HepG2 (cell line): Measurements from ENCODE around the gene ANKMY2. TPM values are rescaled to one million over a fixed set of nuclear protein-coding genes. Genes with fewer than 3 reads are reported as not detected.

ENCODE experiments used
- AKNA ChIP-seq: sonication (generic); formaldehyde crosslinking; IDR thresholded peaks from 2 replicates; pipeline ENCODE4 v1.4.0; 2020; ENCODE audit warnings: missing genetic modification reagents, borderline replicate concordance
- CBFB ChIP-seq: sonication (generic); formaldehyde crosslinking; IDR thresholded peaks from 2 replicates; pipeline ENCODE4 v1.4.0; 2020; ENCODE audit warnings: missing genetic modification reagents
- EEA1 ChIP-seq: sonication (generic); formaldehyde crosslinking; IDR thresholded peaks from 2 replicates; pipeline ENCODE4 v1.5.1; 2020; ENCODE audit warnings: mild to moderate bottlenecking, missing genetic modification reagents, borderline replicate concordance
- HOXA5 ChIP-seq: sonication (generic); formaldehyde crosslinking; IDR thresholded peaks from 2 replicates; pipeline ENCODE4 v1.4.0; 2020; ENCODE audit warnings: missing genetic modification reagents
- KLF12 ChIP-seq: sonication (generic); formaldehyde crosslinking; IDR thresholded peaks from 2 replicates; pipeline ENCODE4 v1.4.0; 2020; ENCODE audit warnings: missing genetic modification reagents, borderline replicate concordance
- KMT2B ChIP-seq: IDR thresholded peaks from 2 replicates; pipeline ENCODE4 v1.6.1; 2016; ENCODE audit warnings: missing genetic modification reagents, missing compliant biosample characterization
- NAIF1 ChIP-seq: sonication (generic); formaldehyde crosslinking; IDR thresholded peaks from 2 replicates; pipeline ENCODE4 v1.5.0; 2020; ENCODE audit warnings: mild to moderate bottlenecking, missing genetic modification reagents, borderline replicate concordance
- RBFOX2 ChIP-seq: fragments of 200-400 bp; formaldehyde crosslinking; IDR thresholded peaks from 2 replicates; pipeline ENCODE4 v1.6.1; 2017; ENCODE audit warnings: low read depth, mild to moderate bottlenecking, low read length
- TBX3 ChIP-seq: fragments of 450-650 bp; IDR thresholded peaks from 2 replicates; pipeline ENCODE4 v1.6.1; 2017; ENCODE audit warnings: antibody characterized with exemption, mild to moderate bottlenecking, inconsistent platforms, borderline replicate concordance
- ZBTB33 ChIP-seq: sonication (generic); formaldehyde crosslinking; IDR thresholded peaks from 2 replicates; pipeline ENCODE4 v1.4.0; 2020; ENCODE audit warnings: missing genetic modification reagents
- ZC3H4 ChIP-seq: sonication (generic); formaldehyde crosslinking; IDR thresholded peaks from 2 replicates; pipeline ENCODE4 v1.4.0; 2020; ENCODE audit warnings: missing genetic modification reagents, borderline replicate concordance
- ZFP36L1 ChIP-seq: sonication (generic); formaldehyde crosslinking; IDR thresholded peaks from 2 replicates; pipeline ENCODE4 v1.8.0; 2022; ENCODE audit warnings: mild to moderate bottlenecking, missing genetic modification reagents, moderate library complexity
- ZKSCAN1 ChIP-seq: fragments of 150-350 bp; IDR thresholded peaks from 2 replicates; pipeline ENCODE4 v1.6.1; 2014; ENCODE audit warnings: low read length
- ZNF20 ChIP-seq: sonication (generic); formaldehyde crosslinking; IDR thresholded peaks from 2 replicates; pipeline ENCODE4 v1.4.0; 2020; ENCODE audit warnings: mild to moderate bottlenecking, moderate library complexity, missing genetic modification reagents
- ZNF24 ChIP-seq: fragments of 450-650 bp; IDR thresholded peaks from 2 replicates; pipeline ENCODE4 v1.6.1; 2017; ENCODE audit warnings: antibody characterized with exemption, mild to moderate bottlenecking
- polyA plus RNA-seq, 8 experiments: library from polyadenylated mRNA; depleted of rRNA in 3 of 8; stranded (reverse) in 7 of 8; unstranded in 1 of 8; fragments of >200 nt; fragmentation: Illumina TruSeq in 4 of 8; extraction: Trizol in 4 of 8; gene quantifications; 2 replicates each; pipeline versions ENCODE4 v1.2.1 to v1.2.3, GENCODE V29; 2011 to 2016; ENCODE audit warnings: low read depth in 4 of 8, missing spikeins in 1 of 8, mixed read lengths in 1 of 8; ENCODE audit not compliant: insufficient read depth in 1 of 8
- total RNA-seq, 5 experiments: library from RNA; depleted of rRNA; stranded (reverse); fragments of >200 nt; fragmentation: Illumina TruSeq; extraction: Trizol; gene quantifications; 2 replicates each; pipeline ENCODE4 v1.2.3, GENCODE V29; 2016; ENCODE audit warnings: low read depth in 1 of 5
- TF ChIP-seq, protein P1 (sequence below): sonication (generic); formaldehyde crosslinking; IDR thresholded peaks from 2 replicates; pipeline ENCODE4 v1.4.0; 2020; ENCODE audit warnings: missing genetic modification reagents
- TF ChIP-seq, protein P2 (sequence below): sonication (generic); formaldehyde crosslinking; IDR thresholded peaks from 2 replicates; pipeline ENCODE4 v1.4.0; 2020; ENCODE audit warnings: missing genetic modification reagents, borderline replicate concordance

The ANKMY2 gene
- total and polyA plus RNA-seq, 2 of the 13 experiments (the other 11 are each of a cell fraction or from before 2014, with no cell fraction given), result 12.2 to 21.6 TPM

GRCh38 chr7:16645593-16646471 is at the start of gene ANKMY2, which contains the start of gene BZW2 (continued):
- TF ChIP-seq ZBTB33, result no peak; the same call in 1 of the 2 replicates
- TF ChIP-seq, protein P1, sequence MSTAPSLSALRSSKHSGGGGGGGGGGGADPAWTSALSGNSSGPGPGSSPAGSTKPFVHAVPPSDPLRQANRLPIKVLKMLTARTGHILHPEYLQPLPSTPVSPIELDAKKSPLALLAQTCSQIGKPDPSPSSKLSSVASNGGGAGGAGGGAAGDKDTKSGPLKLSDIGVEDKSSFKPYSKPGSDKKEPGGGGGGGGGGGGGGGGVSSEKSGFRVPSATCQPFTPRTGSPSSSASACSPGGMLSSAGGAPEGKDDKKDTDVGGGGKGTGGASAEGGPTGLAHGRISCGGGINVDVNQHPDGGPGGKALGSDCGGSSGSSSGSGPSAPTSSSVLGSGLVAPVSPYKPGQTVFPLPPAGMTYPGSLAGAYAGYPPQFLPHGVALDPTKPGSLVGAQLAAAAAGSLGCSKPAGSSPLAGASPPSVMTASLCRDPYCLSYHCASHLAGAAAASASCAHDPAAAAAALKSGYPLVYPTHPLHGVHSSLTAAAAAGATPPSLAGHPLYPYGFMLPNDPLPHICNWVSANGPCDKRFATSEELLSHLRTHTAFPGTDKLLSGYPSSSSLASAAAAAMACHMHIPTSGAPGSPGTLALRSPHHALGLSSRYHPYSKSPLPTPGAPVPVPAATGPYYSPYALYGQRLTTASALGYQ (CRISPR knock-in tag), result no peak
- TF ChIP-seq ZFP36L1, result no peak
- TF ChIP-seq KLF12, result no peak
- TF ChIP-seq EEA1 (CRISPR knock-in tag), result peak; percentile 67; the same call in 1 of the 2 replicates
- peak; percentile 34 for TF ChIP-seq CBFB (CRISPR knock-in tag)
- TF ChIP-seq AKNA (CRISPR knock-in tag), result no peak
- no peak; the same call in 1 of the 2 replicates for TF ChIP-seq HOXA5 (CRISPR knock-in tag)
- peak; percentile 12; the same call in 1 of the 2 replicates for TF ChIP-seq TBX3
- TF ChIP-seq ZNF20 (CRISPR knock-in tag), result no peak
- TF ChIP-seq RBFOX2, result peak; percentile 98
- TF ChIP-seq ZC3H4 (CRISPR knock-in tag), result no peak
- TF ChIP-seq NAIF1 (CRISPR knock-in tag), result peak; percentile 59; the same call in 1 of the 2 replicates
- TF ChIP-seq ZNF24, result no peak
- peak; percentile 83 for TF ChIP-seq KMT2B (CRISPR knock-in tag)
- TF ChIP-seq, protein P2, sequence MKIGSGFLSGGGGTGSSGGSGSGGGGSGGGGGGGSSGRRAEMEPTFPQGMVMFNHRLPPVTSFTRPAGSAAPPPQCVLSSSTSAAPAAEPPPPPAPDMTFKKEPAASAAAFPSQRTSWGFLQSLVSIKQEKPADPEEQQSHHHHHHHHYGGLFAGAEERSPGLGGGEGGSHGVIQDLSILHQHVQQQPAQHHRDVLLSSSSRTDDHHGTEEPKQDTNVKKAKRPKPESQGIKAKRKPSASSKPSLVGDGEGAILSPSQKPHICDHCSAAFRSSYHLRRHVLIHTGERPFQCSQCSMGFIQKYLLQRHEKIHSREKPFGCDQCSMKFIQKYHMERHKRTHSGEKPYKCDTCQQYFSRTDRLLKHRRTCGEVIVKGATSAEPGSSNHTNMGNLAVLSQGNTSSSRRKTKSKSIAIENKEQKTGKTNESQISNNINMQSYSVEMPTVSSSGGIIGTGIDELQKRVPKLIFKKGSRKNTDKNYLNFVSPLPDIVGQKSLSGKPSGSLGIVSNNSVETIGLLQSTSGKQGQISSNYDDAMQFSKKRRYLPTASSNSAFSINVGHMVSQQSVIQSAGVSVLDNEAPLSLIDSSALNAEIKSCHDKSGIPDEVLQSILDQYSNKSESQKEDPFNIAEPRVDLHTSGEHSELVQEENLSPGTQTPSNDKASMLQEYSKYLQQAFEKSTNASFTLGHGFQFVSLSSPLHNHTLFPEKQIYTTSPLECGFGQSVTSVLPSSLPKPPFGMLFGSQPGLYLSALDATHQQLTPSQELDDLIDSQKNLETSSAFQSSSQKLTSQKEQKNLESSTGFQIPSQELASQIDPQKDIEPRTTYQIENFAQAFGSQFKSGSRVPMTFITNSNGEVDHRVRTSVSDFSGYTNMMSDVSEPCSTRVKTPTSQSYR (CRISPR knock-in tag), result no peak
- no peak for TF ChIP-seq ZKSCAN1
